Bronchial epithelial cell (primary cell): ENCODE results near the gene NDUFS6. TPM values are rescaled to one million over a fixed set of nuclear protein-coding genes. Genes with fewer than 3 reads are reported as not detected.
"Not testable (repeated sequence)": the region's sequence is repeated elsewhere in the genome, so short reads cannot be mapped to it uniquely, and the experiment has no call there.

Source experiments
- DNase-seq: peaks from one replicate; pipeline ENCODE4 v3.0.0-alpha.2; 2010; ENCODE audit warnings: low read depth
- FAIRE-seq: peaks from 2 replicates; lab custom pipeline; 2011; peaks lifted over from hg19 to GRCh38; lab: Jason Lieb, UNC
- H3K27me3 ChIP-seq: 2 replicates; pipeline ENCODE4 v1.5.1; 2011; ENCODE audit warnings: low read length; ENCODE audit not compliant: control insufficient read depth, insufficient read depth
- H3K36me3 ChIP-seq: 2 replicates; pipeline ENCODE4 v1.5.1; 2011; ENCODE audit warnings: low read length; ENCODE audit not compliant: control insufficient read depth, insufficient read depth
- H3K4me3 ChIP-seq: 2 replicates; pipeline ENCODE4 v1.5.1; 2011; ENCODE audit warnings: mild to moderate bottlenecking, low read depth, low read length, control low read depth
- total RNA-seq: library from RNA; depleted of rRNA; stranded (reverse); fragments of >200 nt; gene quantifications from 2 replicates; pipeline ENCODE4 v1.2.1, GENCODE V29; 2014
- TF ChIP-seq, protein P1 (sequence below): IDR thresholded peaks from 2 replicates; pipeline ENCODE4 v1.5.1; 2011; ENCODE audit warnings: mild to moderate bottlenecking, moderate library complexity, low read length, control low read depth, inconsistent platforms; ENCODE audit not compliant: insufficient read depth, severe bottlenecking

NDUFS6 gene
- total RNA-seq, 1 donor from 2014 or later: 21.1 TPM

DNA sequence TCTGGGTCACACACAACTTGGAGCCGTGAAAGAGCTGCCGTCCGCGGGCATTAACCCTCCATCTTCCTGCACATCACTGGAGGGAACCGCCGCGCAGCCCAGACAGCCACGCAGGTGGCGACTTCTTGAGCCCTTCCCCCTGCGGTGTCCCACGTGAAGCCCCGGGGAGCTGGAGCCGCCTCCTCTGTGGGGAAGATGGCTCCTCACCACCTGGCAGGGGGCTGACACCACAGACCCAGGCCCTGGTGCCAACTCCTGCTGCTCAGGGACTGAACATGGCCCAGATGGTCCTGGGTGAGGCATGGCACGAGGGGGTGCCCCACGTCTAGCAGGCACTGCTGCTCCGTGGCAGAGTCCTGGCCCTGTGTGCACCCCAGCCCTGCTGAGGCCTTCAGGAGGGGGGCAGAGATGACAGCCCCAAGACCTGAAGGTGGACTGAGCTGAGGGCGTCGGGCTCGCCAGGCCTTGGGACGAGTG lies 38.9 kb downstream of the NDUFS6 start:
- Histone ChIP-seq H3K27me3 (no peaks in the 10 kb centered on the region), H3K4me3 (no peak overlapping the region), H3K36me3 (no peaks in the 10 kb centered on the region)
- FAIRE-seq (no peak), DNase-seq (no peak)
- TF ChIP-seq, protein P1, sequence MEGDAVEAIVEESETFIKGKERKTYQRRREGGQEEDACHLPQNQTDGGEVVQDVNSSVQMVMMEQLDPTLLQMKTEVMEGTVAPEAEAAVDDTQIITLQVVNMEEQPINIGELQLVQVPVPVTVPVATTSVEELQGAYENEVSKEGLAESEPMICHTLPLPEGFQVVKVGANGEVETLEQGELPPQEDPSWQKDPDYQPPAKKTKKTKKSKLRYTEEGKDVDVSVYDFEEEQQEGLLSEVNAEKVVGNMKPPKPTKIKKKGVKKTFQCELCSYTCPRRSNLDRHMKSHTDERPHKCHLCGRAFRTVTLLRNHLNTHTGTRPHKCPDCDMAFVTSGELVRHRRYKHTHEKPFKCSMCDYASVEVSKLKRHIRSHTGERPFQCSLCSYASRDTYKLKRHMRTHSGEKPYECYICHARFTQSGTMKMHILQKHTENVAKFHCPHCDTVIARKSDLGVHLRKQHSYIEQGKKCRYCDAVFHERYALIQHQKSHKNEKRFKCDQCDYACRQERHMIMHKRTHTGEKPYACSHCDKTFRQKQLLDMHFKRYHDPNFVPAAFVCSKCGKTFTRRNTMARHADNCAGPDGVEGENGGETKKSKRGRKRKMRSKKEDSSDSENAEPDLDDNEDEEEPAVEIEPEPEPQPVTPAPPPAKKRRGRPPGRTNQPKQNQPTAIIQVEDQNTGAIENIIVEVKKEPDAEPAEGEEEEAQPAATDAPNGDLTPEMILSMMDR: no peak

DNA sequence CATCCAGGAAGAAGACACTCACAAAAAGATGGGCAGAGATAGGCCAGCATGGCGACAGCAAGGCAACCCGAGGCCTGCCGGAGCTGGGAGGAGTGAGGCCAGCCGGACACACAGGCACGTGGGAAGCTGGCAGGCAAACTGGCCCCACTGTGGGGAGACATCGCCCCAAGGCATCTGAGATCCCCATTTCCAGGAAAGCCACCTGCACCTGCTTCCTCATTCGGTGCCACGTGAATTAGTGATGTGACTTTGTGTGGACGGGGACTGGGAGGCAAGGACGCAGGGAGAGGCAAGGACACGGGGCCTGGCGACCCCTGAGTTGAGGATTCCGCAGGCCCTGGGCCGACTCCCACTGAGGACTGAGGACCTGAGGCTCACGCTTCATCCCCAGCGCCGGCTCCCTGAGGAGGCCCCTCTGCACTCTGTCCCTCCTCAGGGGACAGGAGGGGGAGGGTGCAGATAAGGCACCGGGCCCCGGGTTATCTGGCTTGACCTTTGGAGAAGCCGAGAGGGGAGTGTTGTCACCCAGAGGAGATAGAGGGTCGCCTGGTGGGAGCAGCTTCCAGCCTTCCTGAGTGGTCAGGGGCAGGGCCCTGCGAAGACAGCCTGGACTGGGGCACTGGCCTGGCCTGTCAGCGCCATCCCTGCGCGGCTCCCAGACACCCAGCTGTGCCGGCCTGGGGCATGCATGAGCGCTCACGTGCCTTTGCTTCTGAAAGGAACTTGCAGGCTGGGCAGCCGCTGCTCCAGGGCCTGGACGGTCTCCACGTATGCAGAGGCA lies 39.7 kb downstream of the NDUFS6 start:
- Histone ChIP-seq H3K27me3 (no peaks in the 10 kb centered on the region), H3K36me3 (no peaks in the 10 kb centered on the region), H3K4me3 (no peak overlapping the region)
- FAIRE-seq (no peak), DNase-seq (no peak)
- TF ChIP-seq, protein P1: no peak

DNA sequence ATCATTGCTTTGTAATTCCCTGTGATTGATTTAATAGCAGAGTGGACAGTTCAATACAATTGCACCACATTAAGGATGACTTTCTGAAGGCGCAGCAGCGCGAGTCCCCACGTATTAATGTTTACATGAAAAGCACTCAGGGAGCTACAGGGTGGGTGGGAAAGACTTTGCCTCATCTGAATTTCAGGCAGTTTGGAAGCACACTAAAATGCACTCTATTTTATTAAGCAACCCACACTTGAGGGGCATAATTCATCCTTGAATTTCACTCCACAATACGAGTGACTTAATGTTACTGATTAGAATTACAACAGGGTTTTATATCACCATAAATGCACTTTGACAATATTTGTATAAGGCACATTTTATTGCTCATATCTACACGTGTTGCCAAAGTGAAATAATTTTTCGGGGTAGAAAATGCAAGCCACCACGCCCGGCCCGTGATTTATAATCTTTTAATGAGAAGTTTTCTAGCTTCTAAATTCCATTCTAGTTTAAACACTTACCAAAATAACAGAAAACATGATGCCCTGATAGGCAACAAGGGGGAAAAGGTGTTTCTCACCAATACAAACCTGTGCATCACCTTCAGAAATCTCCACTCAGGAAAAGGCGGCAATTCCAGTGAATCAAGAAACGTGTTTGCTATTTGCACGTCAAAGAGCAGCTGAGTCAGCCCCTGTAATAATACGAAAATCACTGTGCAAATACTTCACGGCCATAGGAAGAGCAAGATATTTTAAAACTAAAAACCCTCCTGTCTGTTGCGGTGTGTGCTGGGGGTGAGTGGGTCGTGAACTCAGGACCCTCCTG lies 41.0 kb downstream of the NDUFS6 start:
- DNase-seq: peak; percentile 4
- TF ChIP-seq, protein P1: no peak
- Histone ChIP-seq H3K4me3 (no peak overlapping the region), H3K27me3 (no peaks in the 10 kb centered on the region), H3K36me3 (no peaks in the 10 kb centered on the region)
- no peak for FAIRE-seq

DNA sequence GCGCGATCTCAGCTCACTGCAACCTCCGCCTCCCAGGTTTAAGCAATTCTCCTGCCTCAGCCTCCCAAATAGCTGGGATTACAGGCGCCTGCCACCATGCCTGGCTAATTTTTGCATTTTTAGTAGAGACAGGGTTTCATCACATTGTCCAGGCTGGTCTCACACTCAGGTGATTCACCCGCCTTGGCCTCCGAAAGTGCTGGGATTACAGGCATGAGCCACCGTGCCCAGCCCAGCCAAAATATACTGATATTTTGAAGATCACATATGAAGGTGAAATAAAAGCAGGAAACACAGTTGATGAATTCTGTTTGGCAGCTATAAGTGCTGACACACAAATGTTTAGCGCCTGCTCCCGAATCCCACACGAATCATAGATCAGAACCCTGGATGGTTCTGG lies 42.6 kb downstream of the NDUFS6 start:
- not testable (repeated sequence) for H3K27me3 ChIP-seq, H3K36me3 ChIP-seq, DNase-seq, FAIRE-seq, H3K4me3 ChIP-seq

DNA sequence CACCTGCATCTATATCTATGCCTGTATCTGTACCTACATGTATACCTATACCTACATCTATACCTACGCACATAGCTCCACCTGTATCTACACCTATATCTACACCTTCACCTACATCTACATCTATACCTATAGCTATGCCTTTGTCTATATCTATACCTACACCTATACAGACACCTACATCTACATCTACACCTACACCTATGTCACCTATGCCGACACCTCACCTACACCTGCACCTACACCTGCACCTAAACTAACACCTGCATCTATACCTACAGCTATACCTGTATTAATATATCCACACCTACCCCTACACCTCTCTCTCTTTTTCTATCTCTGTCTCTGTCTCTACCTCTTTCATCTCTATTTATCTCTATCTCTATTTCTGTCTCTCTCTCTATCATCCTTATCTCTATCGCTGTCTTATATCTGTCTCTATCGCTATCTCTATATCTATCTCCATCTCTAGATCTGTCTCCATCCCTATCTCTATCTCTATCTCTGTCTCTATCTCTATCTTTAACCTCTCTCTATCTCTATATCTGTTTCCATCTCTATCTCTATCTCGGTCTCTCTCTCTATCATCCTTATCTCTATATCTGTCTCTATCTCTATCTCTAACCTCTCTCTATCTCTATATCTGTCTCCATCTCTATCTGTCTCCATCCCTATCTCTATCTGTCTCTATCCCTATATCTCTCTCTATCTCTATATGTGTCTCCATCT lies 43.7 kb downstream of the NDUFS6 start:
- H3K27me3 ChIP-seq: no peaks in the 10 kb centered on the region
- FAIRE-seq (no peak), DNase-seq (no peak)
- H3K4me3 ChIP-seq: no peak overlapping the region
- no peaks in the 10 kb centered on the region for H3K36me3 ChIP-seq
- TF ChIP-seq, protein P1: no peak
